Hepatic stellate cell (primary cell): ENCODE data around the gene MAB21L4.

Experiments
- DNase-seq: peaks from one replicate; pipeline ENCODE4 v3.0.0; 2011; ENCODE audit warnings: low spot score

Gene MAB21L4

GRCh38 chr2:240911641-240912265 lies 15.8 kb upstream of the MAB21L4 start:
- no peak for DNase-seq

- no peak for DNase-seq
Observed at GRCh38 chr2:240909216-240909974, 13.4 kb upstream of the MAB21L4 start.

- no peak for DNase-seq
Observed at GRCh38 chr2:240906911-240907590, 11.1 kb upstream of the MAB21L4 start.

- no peak for DNase-seq
Observed at GRCh38 chr2:240906141-240906910, 10.4 kb upstream of the MAB21L4 start, which contains the start of gene CROCC2. Gene CROCC2 (plus strand): TSS chr2:240906336. CDS start chr2:240906514, 178 bp downstream.

- no peak for DNase-seq
Observed at GRCh38 chr2:240905176-240905781, 9.3 kb upstream of the MAB21L4 start.

- DNase-seq, result no peak
Observed at GRCh38 chr2:240904216-240905175, 8.5 kb upstream of the MAB21L4 start.

GRCh38 chr2:240903191-240904060 lies 7.5 kb upstream of the MAB21L4 start:
- no peak for DNase-seq

- no peak for DNase-seq
Observed at GRCh38 chr2:240902615-240903041, 6.7 kb upstream of the MAB21L4 start.

GRCh38 chr2:240901986-240902614 lies 6.1 kb upstream of the MAB21L4 start:
- DNase-seq, result no peak

- no peak for DNase-seq
Observed at GRCh38 chr2:240900141-240900860, 4.3 kb upstream of the MAB21L4 start.

- no peak for DNase-seq
Observed at GRCh38 chr2:240899468-240899865, 3.5 kb upstream of the MAB21L4 start.

GRCh38 chr2:240898731-240899467 lies 2.9 kb upstream of the MAB21L4 start:
- no peak for DNase-seq

GRCh38 chr2:240898108-240898730 lies 2.3 kb upstream of the MAB21L4 start:
- no peak for DNase-seq

- DNase-seq, result no peak
Observed at GRCh38 chr2:240896871-240897692, 1.1 kb upstream of the MAB21L4 start.

- DNase-seq, result no peak
Observed at GRCh38 chr2:240896394-240896793, 438 bp upstream of the MAB21L4 start.

- no peak for DNase-seq
Observed at GRCh38 chr2:240894836-240895558, 959 bp downstream of the MAB21L4 start.
